Parathyroid adenoma (tissue), 2 donors: ENCODE measurements around the gene MGRN1.
"Not testable (repeated sequence)": the region's sequence is repeated elsewhere in the genome, so short reads cannot be mapped to it uniquely, and the experiment has no call there.

ENCODE experiments used
- H2AFZ ChIP-seq: fragments of 300-600 bp; sonication (generic); one replicate; pipeline ENCODE4 v1.7.0; 2017; ENCODE audit warnings: antibody characterized with exemption, mild to moderate bottlenecking
- H3K27ac ChIP-seq: fragments of 300-600 bp; sonication (generic); one replicate; pipeline ENCODE4 v1.7.0; 2017
- H3K27me3 ChIP-seq: fragments of 300-600 bp; sonication (generic); one replicate; pipeline ENCODE4 v1.7.0; 2017; ENCODE audit warnings: low read length; ENCODE audit not compliant: control insufficient read depth, insufficient read depth
- H3K36me3 ChIP-seq: fragments of 300-600 bp; sonication (generic); one replicate; pipeline ENCODE4 v1.7.0; 2017; ENCODE audit warnings: low read length; ENCODE audit not compliant: control insufficient read depth, insufficient read depth
- H3K4me1 ChIP-seq: fragments of 300-600 bp; sonication (generic); one replicate; pipeline ENCODE4 v1.7.0; 2017; ENCODE audit warnings: control low read depth
- H3K4me2 ChIP-seq: fragments of 300-600 bp; sonication (generic); one replicate; pipeline ENCODE4 v1.7.0; 2017; ENCODE audit warnings: low read length
- H3K4me3 ChIP-seq: fragments of 300-600 bp; sonication (generic); one replicate; pipeline ENCODE4 v1.7.0; 2017; ENCODE audit warnings: low read depth, low read length
- H3K79me2 ChIP-seq: fragments of 300-600 bp; sonication (generic); one replicate; pipeline ENCODE4 v1.7.0; 2017; ENCODE audit warnings: control low read depth
- H3K9ac ChIP-seq: fragments of 300-600 bp; sonication (generic); one replicate; pipeline ENCODE4 v1.7.0; 2017; ENCODE audit warnings: mild to moderate bottlenecking
- H3K9me3 ChIP-seq: fragments of 300-600 bp; sonication (generic); one replicate; pipeline ENCODE4 v1.7.0; 2017; ENCODE audit warnings: low read length; ENCODE audit not compliant: control insufficient read depth
- TF ChIP-seq, protein P1 (sequence below): fragments of 300-600 bp; sonication (generic); IDR thresholded peaks from one replicate; pipeline ENCODE4 v1.7.0; 2017; ENCODE audit warnings: antibody characterized with exemption, mild to moderate bottlenecking
- donor health status: primary hyperparathyroidism.

MGRN1 gene

DNA sequence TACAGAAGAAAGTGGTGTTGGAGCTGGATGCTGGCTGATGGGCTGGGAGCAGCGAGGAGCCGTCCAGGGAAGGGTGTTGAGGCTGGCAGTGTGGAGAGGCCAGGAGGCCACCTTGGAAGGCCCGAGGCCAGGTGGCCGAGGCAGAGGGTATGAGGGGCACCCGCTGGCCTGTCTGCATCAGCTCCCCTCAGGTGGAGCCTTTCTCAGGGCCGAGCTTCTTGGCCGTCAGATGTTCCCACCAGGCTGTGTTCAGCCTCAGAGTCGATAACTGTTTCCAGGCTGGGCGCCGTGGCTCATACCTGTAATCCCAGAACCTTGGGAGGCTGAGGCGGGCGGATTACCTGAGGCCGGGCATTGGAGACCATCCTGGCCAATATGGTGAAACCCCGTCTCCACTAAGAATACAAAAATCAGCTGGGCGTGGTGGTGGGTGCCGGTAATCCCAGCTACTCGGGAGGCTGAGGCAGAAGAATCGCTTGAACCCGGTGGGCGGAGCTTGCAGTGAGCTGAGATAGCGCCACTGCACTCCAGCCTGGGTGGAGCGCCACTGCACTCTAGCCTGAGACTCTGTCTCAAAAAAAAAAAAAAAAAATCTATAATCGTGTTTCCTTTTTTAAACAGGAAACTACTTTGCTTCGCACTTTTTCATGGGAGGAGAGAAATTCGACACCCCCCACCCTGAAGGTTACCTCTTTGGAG, 25.3 kb downstream of the MGRN1 start:
- H3K27me3 ChIP-seq, result no peaks in the 10 kb centered on the region
- H3K9me3 ChIP-seq, result no peaks in the 10 kb centered on the region
- H2AFZ ChIP-seq, result no peak overlapping the region
- no peaks in the 10 kb centered on the region for H3K36me3 ChIP-seq
- H3K9ac ChIP-seq, result no peak overlapping the region
- no peak overlapping the region for H3K4me2 ChIP-seq
- H3K79me2 ChIP-seq, result peaks cover 36% of the 10 kb centered on the region
- TF ChIP-seq, protein P1, sequence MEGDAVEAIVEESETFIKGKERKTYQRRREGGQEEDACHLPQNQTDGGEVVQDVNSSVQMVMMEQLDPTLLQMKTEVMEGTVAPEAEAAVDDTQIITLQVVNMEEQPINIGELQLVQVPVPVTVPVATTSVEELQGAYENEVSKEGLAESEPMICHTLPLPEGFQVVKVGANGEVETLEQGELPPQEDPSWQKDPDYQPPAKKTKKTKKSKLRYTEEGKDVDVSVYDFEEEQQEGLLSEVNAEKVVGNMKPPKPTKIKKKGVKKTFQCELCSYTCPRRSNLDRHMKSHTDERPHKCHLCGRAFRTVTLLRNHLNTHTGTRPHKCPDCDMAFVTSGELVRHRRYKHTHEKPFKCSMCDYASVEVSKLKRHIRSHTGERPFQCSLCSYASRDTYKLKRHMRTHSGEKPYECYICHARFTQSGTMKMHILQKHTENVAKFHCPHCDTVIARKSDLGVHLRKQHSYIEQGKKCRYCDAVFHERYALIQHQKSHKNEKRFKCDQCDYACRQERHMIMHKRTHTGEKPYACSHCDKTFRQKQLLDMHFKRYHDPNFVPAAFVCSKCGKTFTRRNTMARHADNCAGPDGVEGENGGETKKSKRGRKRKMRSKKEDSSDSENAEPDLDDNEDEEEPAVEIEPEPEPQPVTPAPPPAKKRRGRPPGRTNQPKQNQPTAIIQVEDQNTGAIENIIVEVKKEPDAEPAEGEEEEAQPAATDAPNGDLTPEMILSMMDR, result no peak
- H3K4me1 ChIP-seq, result no peaks in the 10 kb centered on the region
- no peak overlapping the region for H3K27ac ChIP-seq
- H3K4me3 ChIP-seq, result no peak overlapping the region

DNA sequence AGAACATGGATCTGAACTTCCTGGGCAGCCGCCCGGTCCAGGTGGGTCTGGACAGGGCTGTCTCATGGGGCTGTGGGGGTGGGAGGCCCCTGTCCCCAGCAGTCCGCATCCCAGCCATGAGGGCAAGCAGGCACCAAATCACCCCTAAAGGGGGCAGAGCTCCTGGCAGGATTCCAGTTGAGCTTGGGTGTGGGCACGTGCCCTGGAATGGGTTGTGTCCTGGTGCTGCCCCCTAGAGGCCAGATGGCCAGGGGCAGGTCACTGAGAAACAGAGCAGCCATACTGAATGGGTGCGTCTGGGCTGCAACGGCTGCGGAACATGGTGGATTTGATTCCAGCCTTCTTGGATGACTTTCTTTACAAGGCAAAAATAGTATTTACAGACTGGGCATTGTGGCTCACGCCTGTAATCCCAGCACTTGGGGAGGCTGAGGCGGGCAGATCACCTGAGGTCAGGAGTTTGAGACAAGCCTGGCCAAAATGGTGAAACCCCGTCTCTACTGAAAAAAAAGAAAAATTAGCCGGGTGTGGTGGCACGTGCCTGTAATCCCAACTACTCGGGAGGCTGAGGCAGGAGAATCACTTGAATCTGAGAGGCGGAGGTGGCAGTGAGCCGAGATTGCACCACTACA, 25.9 kb downstream of the MGRN1 start:
- H3K27me3 ChIP-seq, H3K4me3 ChIP-seq, H3K4me2 ChIP-seq, H3K4me1 ChIP-seq, H3K36me3 ChIP-seq, H3K9ac ChIP-seq, H3K27ac ChIP-seq, H2AFZ ChIP-seq, H3K9me3 ChIP-seq: not testable (repeated sequence)
- TF ChIP-seq, protein P1, result peak; percentile 67
- peaks cover 31% of the 10 kb centered on the region for H3K79me2 ChIP-seq

DNA sequence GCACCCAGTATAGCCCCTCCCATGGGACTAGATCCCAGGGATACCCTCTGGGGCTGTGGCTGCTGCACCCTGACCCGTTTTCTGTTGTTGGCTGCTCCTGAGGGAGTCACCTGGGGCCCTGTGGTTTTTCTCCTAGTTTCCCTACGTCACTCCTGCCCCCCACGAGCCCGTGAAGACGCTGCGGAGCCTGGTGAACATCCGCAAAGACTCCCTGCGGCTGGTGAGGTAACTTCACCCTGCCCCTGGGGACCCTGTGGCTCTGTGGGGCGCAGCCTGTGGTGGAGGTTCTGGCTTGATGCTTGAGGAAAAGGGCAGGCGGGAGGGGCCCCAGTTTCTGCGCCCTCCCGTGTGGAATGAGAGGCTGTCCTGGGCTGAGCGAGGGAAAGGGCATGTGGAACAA, 27.2 kb downstream of the MGRN1 start:
- Histone ChIP-seq H3K36me3 (no peaks in the 10 kb centered on the region), H2AFZ (no peak overlapping the region), H3K9me3 (no peaks in the 10 kb centered on the region), H3K4me3 (no peak overlapping the region), H3K27ac (no peak overlapping the region), H3K9ac (no peak overlapping the region), H3K4me2 (no peak overlapping the region), H3K27me3 (no peaks in the 10 kb centered on the region), H3K4me1 (no peaks in the 10 kb centered on the region), H3K79me2 (peaks cover 22% of the 10 kb centered on the region)
- TF ChIP-seq, protein P1, result no peak

DNA sequence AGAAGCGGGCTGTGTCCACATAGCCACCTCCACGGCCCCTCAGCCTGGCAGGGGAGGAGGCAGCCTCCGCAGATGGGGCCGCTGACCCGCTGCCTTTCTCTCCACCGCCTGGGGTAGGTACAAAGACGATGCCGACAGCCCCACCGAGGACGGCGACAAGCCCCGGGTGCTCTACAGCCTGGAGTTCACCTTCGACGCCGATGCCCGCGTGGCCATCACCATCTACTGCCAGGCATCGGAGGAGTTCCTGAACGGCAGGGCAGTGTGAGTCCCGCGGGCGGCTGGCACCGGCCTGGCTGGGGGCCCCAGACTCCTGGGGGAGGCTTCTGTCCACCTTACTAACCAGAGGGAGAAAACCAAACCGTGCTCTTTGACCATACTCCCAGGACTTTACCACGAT, 27.9 kb downstream of the MGRN1 start:
- TF ChIP-seq, protein P1, result no peak
- H3K4me3 ChIP-seq, result no peak overlapping the region
- peaks cover 14% of the 10 kb centered on the region for H3K79me2 ChIP-seq
- no peak overlapping the region for H3K4me2 ChIP-seq
- no peak overlapping the region for H3K9ac ChIP-seq
- H3K27ac ChIP-seq, result no peak overlapping the region
- H3K27me3 ChIP-seq, result no peaks in the 10 kb centered on the region
- no peak overlapping the region for H2AFZ ChIP-seq
- H3K36me3 ChIP-seq, result no peaks in the 10 kb centered on the region
- no peaks in the 10 kb centered on the region for H3K4me1 ChIP-seq
- no peaks in the 10 kb centered on the region for H3K9me3 ChIP-seq
